GM19351 (cell line): ENCODE measurements around the gene AP1M1.
A peak's percentile ranks its signal among the peaks of the same experiment; 100 is the strongest.
"Not testable (repeated sequence)": the region's sequence is repeated elsewhere in the genome, so short reads cannot be mapped to it uniquely, and the experiment has no call there.

Experiments
- ATAC-seq: cut with Tn5 transposase; IDR thresholded peaks from one replicate; pipeline ENCODE4 v1.9.1; 2021; ENCODE audit warnings: mild to moderate bottlenecking, moderate library complexity; ENCODE audit not compliant: unreplicated experiment

AP1M1 gene

GRCh38 chr19:16197622-16198369, at the start of gene AP1M1:
TSS of gene AP1M1 (plus strand) at chr19:16197911. CDS start at chr19:16198027, 116 bp downstream.
- ATAC-seq, result peak; percentile 87

- ATAC-seq, result no peak
These were observed 49.1 kb upstream of the AP1M1 start for GRCh38 chr19:16148443-16149229.

- no peak for ATAC-seq
These were observed 44.0 kb upstream of the AP1M1 start for GRCh38 chr19:16153582-16154336.

- no peak for ATAC-seq
These were observed 43.2 kb upstream of the AP1M1 start for GRCh38 chr19:16154557-16154956.

GRCh38 chr19:16155128-16155527, 42.6 kb upstream of the AP1M1 start:
- ATAC-seq, result no peak

- no peak for ATAC-seq
These were observed 40.8 kb upstream of the AP1M1 start for GRCh38 chr19:16156904-16157303.

- no peak for ATAC-seq
These were observed 40.1 kb upstream of the AP1M1 start for GRCh38 chr19:16157601-16158000.

GRCh38 chr19:16159655-16160054, 38.1 kb upstream of the AP1M1 start:
- no peak for ATAC-seq

- no peak for ATAC-seq
These were observed 37.2 kb upstream of the AP1M1 start for GRCh38 chr19:16160445-16160942.

GRCh38 chr19:16160943-16161560, 36.7 kb upstream of the AP1M1 start:
- no peak for ATAC-seq

GRCh38 chr19:16161840-16162239, 35.9 kb upstream of the AP1M1 start:
- no peak for ATAC-seq

- no peak for ATAC-seq
These were observed 33.4 kb upstream of the AP1M1 start for GRCh38 chr19:16164222-16164890.

GRCh38 chr19:16166417-16166816, 31.3 kb upstream of the AP1M1 start:
- no peak for ATAC-seq

- no peak for ATAC-seq
These were observed 30.7 kb upstream of the AP1M1 start for GRCh38 chr19:16167055-16167454.

- ATAC-seq, result no peak
These were observed 29.1 kb upstream of the AP1M1 start for GRCh38 chr19:16168465-16169081.

GRCh38 chr19:16170134-16170533, 27.6 kb upstream of the AP1M1 start:
- ATAC-seq, result no peak

GRCh38 chr19:16175954-16176353, 21.8 kb upstream of the AP1M1 start:
- no peak for ATAC-seq

GRCh38 chr19:16178866-16179265, 18.8 kb upstream of the AP1M1 start:
- not testable (repeated sequence) for ATAC-seq

- ATAC-seq, result no peak
These were observed 17.1 kb upstream of the AP1M1 start for GRCh38 chr19:16180611-16181010.

GRCh38 chr19:16184665-16185122, 13.0 kb upstream of the AP1M1 start:
- no peak for ATAC-seq
